HG03196 (cell line): Measurements from ENCODE around the gene RASGRP1.
A peak's percentile ranks its signal among the peaks of the same experiment; 100 is the strongest.

ENCODE experiments used
- ATAC-seq: cut with Tn5 transposase; IDR thresholded peaks from one replicate; pipeline ENCODE4 v1.9.1; 2021; ENCODE audit not compliant: unreplicated experiment

RASGRP1 gene

DNA sequence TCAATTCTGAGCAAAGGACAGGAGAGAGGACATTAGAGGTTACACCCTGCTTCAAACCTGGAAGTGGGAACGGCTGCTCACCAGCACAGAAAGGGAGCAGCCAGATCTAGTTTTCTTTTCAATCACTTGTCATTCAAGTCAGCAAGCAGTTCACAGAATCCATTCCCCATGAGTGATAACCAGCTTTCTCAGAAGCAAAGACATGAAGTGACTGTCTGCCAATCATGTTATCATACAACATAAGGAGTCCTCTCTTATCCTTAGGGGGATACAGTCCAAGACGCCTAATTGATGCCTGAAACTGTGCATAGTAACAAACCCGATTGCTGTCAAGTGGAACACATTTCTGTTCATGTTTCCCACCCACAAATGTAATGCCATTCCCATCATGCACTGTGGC is 56.0 kb downstream of the RASGRP1 start:
- no peak for ATAC-seq

DNA sequence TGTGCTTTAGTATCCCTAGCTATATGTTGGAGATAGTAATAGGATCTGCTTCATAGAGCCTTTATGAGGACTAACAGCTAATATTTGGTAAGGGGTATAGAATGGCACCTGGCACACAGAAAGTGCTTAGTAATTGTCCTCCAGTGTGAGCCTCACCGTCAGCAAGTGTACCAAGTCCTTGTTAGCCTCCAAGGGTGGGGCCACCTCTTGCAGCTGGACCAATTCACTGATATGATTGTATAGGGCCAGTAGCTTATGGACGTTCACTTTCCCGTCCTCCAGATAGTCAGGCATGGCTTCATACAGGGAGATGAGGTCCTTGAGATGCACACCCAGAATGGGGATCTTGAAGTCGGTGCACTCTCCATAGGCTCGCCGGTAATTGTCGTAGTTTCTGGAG is 57.0 kb downstream of the RASGRP1 start:
- ATAC-seq = no peak

DNA sequence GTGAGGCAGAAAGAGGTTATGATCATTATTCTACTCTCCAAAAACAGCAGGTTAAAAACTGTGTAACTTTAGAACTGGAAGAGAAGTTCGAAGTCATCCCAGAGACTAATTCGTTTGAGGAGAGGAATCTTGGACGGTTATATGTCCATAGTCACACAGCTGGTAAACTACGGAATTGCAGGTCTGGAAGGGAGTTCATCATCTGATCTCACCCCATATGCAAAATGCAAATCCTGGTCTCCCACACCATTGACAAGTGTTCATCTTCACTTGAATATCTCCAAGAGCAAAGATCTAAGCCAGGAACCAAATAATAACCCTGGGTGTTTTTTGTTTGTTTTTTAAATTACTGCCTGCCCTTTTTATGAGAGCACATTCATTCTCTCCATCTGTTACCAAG is 57.6 kb downstream of the RASGRP1 start:
- no peak for ATAC-seq

DNA sequence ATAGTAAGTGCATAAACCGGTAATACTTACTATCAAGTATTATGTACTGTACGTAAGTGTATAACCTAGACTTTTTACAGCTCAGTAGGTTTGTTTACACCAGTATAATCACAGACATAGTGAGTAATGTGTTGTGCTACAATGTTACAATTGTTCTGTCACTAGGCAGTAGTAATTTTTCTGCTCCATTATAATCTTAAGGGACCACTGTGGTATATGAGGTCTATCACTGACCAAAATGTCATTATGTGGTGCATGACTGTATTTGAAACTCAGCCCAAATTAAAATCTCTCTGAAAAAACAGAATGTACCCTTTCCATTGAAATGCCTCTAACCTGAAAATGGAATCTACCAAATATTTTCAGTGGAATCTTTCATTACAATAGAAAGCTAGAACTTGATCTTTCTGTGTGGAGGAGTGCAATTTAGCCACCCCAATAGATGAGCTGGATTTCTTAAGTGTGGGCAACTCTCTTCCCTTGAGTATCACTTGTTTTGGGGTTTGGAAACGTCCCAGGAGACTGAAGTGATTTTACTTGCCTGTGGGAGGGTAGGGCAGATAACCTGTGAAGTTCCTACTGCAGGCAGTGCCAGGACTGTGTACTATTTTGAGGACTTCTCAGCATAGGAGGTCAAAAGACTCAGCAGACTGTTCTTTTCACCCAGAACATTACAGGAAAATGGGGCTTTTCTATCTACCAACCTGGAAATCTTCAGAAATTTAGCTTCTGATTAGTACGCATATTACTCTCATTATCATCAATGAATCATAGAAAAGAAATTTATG is 59.7 kb downstream of the RASGRP1 start:
- no peak for ATAC-seq

DNA sequence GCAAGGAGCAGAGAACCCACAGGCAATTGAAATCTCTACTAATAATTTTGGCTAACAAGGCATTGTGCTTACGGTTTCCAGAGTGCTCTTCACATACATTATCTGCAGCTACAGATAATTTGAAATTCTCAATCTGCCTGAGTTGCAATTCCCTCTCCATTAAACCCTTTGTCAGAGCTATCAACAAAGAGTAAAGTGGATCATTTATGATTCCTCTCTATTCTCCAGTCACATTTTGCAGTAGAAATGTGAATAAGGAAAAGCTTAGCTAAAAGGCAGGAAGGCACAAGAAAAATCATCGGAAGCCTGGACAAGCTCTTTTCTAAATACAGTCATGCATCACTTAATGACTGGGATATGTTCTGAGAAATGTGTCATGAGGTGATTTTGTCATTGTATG is 61.1 kb downstream of the RASGRP1 start:
- no peak for ATAC-seq

DNA sequence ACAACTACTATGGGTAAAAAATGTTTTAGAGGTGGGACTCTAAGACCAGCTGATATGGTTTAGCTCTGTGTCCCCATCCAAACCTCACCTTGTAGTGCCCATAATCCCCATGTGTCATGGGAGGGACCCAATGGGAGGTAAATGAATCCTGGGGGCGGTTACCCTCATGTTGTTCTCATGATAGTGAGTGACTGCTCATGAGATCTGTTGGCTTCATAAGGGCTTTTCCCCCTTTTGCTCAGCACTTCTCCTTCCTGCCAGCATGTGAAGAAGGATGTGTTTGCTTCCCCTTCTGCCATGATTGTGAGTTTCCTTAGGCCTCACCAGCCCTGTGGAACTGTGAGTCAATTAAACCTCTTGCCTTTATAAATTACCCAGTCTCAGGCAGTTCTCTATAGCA is 65.0 kb downstream of the RASGRP1 start:
- no peak for ATAC-seq

DNA sequence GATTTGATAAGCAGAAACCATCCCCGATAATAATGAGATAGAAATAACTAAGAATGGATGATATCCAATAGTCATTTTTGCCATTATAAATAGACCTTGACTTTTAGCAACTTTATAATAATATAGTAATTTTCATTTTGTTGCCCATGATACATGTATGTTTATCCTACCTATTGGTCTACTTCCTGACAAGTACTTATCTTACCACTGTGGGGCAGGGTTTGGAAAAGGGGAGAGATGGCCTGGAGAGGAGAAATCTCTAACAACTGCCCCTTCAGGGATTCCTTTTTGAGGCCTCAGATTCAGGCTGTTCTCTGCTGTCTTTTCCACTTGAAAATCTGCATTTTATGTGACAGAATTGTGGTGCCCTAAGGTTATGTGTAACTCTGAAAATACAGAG is 68.5 kb downstream of the RASGRP1 start:
- ATAC-seq = no peak

DNA sequence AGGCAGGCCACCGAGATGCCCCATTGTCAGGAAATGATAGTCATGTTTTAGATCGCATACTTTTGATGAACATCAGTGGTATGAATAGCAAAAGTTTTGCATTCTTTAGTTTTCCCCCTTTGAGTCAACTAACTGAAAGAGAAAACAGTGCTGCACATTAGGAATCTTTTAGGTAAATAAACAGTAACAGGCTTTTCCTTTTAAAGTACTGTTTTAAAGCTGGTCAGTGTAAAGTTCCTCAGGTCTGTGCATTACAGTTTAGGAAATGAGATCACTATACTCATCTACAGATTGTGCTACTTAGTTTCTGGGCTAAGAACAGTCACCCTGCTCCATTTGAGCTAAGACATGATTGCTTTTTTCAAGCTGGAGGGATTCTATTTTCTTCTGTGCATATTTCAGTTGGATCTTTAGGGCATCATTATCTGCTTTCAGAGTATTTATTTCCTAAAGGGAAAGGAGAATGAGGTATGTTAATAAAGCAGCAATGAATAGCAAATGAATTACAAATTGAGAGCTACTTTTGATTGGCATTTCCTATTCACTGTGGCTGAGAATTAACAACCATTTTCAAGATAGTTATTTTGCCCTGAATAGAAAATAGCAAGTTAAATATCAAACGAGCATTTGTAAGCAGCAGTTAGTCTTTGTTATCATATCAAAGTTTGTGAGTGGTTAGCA is 74.2 kb downstream of the RASGRP1 start:
- no peak for ATAC-seq

DNA sequence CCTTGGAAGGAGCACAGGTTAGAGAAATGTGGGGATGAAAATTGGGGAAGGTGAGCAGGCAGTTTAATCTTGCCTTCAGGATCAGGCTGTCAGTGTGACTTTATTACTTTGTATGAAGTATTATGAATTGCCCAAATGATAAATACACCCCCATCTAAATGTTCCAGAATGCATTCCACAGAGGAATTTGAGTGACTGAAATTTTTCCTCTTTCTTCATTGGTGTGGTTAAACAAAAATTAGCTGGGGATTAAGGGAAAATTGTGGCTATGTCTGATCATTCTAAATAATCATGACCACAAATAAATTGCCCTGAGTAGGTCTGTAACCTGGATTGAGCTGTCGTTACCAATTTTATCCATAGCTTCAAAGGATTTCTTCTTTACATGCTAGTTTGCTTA is 77.2 kb downstream of the RASGRP1 start:
- ATAC-seq = no peak

DNA sequence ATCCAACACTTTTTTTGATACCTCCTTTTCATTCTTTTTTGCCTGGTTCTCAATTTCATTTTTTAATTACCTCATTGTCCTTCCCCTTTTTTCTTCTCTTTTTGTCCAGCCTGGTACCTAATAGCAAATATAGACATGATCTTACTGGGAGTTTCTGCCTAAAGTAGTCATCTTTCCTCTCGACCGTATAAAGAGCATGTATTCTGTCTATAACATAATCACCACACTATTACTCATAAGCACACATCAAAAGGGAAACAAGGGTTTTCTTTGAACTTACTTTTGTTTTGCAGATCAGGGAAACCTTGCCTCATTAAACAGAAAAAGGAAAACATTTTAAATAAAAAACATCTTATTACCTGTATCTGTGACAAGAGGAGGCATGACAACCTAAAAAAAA is 77.7 kb downstream of the RASGRP1 start:
- no peak for ATAC-seq

DNA sequence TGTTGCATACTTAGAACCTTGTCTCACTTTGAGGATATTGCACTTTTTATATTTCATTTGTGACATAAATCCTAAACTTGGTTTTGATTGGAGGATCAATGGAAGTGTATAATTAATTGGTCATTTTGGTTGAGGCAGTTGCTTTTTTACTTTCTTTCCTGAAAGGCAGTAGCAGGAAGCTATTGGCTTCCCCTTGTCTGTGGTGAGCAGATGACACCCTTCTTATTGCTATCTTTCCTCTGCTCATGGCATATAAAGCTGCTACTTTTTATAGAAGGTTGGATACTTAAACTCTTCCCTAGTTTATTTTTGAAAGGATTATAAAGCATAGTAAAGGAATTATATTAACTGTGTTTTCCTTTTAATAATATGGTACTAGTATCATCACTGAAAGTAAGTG is 82.0 kb downstream of the RASGRP1 start:
- ATAC-seq = no peak

DNA sequence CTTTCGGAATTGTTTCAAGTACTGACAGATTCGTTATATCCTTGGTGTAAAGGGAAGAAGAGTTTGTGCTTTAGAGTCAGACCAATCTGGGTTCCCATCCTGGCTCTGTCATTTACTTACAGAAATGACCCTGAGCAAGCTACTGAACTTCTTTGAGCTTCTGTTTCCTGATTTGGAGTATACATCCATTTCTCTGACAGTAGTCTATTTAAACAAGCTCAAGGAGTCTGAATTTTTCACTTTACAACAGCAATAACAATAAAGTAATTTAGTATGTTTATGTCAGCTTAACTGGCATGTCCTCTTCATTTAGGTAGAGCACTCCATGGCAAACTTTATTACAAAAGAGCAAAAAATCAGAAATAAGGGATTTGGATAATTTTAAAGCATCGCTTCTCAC is 82.9 kb downstream of the RASGRP1 start:
- ATAC-seq = no peak

DNA sequence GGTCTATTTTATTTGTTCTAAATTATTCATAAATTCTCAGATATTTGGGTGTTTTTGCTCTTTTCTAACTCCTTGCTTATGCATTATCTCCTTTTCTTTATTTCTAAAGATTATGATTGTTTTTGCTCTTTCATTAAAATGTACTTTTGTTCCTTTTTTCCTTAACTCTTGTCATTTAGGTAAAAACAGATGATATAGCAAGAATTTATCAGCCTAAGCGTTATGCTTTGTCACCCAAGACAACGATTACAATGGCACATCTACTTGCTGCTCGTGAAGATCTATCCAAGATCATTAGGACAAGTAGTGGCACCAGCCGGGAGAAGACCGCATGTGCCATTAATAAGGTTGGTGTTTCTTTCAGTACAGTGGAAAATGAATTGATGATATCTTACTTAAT is 83.5 kb downstream of the RASGRP1 start:
- ATAC-seq = no peak

DNA sequence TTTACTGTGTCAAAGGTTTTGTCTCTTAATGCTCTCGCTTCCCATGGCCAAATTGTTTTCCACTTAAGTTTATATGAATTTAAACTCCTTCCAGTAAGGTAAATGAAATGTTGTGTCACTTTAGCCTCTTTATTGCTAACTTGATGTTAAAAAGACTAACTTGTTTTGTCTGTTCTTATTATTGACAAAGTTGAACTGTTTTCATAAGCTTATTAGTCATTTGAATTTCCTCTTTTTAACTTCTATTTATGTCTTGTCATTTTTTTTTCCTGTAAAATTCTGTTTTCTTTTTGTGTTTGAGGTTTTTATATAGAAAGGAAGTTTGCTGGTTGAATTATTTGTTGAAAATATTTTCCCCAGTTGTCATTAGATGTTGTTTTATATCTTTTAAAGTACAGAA is 84.9 kb downstream of the RASGRP1 start:
- ATAC-seq = no peak

DNA sequence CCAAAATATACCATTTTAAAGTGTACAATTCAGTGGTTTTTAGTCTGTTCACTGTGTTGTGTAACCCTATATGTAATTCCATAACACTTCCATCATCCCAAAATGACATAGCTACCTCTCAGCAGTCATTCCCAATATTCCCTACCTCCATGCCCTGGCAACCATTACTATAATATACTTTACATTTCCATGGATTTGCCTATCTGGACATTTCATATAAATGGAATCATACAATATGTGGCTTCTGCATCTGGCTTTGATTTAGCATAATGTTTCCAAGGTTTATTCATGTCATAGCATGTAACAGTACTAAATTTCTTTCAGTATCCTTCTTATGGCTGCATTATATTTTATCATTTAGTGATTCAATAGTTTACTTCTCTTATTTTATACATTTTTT is 85.3 kb downstream of the RASGRP1 start:
- ATAC-seq = no peak

DNA sequence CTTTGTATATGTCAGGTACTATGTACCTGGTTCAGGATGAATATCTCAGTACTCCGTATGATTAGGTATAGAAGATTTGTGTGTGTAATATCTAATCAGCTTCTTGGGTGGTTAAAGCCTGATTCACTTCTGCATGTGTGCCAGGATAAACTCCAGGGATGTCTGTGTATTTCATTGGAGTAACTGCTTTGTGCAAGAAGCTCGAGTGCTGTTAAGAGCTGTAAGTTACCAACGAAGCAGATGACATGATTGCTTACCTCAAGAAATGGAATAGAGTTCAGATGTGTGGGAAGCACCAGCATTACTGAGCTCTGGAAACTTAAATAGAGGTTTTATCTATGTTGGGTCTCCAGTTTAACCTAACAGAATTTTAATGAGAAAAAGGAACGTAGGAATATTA is 87.0 kb downstream of the RASGRP1 start:
- no peak for ATAC-seq

DNA sequence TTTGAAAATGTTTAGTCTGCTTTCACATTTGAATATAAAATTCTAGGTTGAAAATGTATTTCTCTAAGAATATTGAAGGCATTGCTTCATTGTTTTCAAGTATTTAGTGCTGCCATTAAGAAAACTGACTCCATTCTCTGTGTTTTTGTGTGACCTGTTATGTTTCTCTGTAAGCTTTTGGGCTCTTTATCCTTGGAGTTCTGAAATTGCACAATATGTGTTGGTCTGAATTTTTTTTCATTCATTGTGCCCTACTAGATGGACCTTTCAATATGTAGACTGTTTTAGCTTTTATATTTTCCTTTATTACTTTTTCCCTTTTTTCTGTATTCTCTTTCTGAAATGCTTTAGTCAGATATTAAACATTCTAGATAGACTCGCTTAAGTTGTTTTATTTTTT is 88.5 kb downstream of the RASGRP1 start:
- no peak for ATAC-seq

DNA sequence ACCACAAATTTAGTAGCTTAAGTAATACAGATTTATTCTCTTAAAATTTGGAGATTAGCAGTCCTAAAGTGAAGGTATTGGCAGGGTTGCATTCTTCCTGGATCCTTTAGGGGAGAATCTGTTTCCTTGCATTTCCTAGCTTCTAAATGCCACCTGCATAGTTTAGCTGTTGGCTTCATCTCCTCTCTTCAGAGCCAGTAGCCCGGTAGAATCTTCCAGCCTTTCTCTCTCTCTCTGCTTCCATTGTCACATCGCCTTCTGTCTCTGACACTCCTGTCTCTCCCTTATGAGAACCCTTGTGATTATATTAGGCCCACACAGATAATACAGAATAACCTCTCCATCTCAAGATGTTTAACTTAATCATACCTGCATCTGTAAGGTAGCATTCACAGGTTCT is 89.3 kb downstream of the RASGRP1 start:
- no peak for ATAC-seq

DNA sequence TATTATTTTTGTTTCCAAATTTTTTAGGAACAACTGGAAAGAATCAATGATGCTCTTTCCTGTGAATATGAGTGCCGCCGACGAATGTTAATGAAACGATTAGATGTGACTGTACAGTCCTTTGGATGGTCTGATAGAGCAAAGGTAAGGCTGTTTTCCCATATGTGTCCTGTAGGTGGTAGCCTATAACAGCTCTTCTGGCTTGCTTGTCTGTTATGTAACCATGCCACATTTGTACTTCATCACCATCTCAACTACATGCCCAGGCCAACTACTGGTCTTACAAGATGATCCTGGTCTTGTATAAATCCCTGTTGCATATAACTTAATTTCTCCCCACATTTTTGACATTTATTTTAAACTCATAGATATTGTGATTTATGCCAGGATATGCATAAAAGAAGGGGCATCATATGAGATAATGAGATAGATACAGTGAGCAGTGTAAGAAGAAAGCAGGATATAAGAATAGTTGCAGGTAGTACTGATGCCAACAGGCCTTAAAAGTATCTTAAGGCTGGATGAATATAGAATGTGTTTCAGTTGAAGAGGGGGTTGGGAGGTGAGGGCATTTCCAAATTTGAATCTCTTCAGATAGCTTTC is 90.4 kb downstream of the RASGRP1 start:
- ATAC-seq = peak; percentile 89

DNA sequence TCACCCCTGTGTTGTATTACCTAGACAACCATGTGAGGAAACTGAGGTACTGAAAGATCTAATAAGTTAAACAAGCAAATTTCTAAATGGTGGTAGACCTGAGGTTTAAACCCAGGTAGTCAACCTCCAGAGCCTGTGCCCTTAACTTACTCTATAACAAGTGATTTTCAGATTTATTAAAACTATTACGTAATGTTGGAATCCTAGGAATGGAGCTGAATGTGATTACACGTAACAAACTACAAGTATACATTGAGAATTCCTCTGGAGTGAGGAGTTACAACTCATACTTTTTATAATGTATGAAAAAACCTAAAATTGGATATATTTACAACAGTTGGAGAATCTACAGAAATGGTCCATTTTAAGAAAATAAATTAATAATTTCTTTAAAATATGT is 92.6 kb downstream of the RASGRP1 start:
- no peak for ATAC-seq

DNA sequence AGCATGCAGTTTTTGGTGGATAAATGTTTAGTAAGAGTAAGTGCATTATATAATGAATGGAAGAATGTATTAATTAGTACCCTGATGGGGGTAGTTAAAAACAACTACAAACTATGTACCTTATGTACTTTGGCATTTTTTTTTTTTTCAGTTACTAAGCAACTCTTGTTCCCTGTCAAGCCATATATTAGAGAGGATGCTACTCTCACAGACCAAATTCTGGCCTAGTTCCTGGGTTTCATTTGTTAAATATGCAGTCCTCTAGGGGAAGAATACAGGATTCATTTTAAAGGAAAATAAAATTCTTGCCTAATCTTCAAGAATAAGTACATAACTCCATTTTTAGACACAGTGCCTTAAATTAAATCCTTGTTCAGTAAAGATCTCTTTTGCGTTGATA is 93.8 kb downstream of the RASGRP1 start:
- no peak for ATAC-seq

DNA sequence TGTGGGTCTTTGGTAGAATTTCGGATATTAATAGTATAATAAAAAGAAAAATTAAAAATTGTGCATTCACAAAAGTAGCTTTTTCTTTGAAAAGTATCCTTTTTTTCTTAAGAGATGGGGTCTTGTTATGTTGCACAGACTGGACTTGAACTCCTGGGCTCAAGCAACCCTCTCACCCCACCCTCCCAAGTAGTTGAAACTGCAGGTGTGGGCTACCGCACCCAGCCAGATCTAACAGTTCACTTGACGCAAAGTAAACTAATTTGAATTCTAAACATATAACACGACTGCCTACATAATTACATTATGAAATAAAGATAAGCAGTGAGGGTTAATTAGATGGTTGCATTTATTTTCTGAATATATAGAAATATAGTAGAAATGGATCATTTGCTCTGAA is 99.9 kb downstream of the RASGRP1 start:
- ATAC-seq = no peak
